HG02981 (cell line): ENCODE measurements around the gene ARF5.
"Not testable (repeated sequence)": the region's sequence is repeated elsewhere in the genome, so short reads cannot be mapped to it uniquely, and the experiment has no call there.

Source experiments
- ATAC-seq: cut with Tn5 transposase; IDR thresholded peaks from one replicate; pipeline ENCODE4 v1.9.1; 2021; ENCODE audit warnings: mild to moderate bottlenecking, moderate library complexity; ENCODE audit not compliant: unreplicated experiment

The ARF5 gene

GRCh38 chr7:127588019-127588696, at the start of gene ARF5:
ARF5 (plus strand) TSS chr7:127588411; CDS start chr7:127588499, 88 bp downstream.
- peak; percentile 81 for ATAC-seq

- ATAC-seq: no peak
Observed at GRCh38 chr7:127539116-127539515, 49.1 kb upstream of the ARF5 start.

DNA sequence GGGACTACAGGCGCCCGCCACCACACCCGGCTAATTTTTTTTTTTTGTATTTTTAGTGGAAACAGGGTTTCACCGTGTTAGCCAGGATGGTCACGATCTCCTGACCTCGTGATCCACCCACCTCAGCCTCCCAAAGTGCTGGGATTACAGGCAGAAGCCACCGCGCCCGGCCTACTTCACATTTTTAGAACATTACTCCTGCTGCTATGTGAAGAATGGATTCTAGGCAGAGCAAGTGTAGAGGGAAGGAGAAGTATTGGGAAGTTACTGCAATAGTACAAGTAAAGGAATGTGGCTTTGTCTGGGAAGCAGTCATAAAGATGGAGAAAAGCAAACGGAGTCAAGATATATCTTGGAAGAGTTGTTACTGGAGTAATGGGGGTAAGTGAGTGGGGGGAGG, 47.8 kb upstream of the ARF5 start:
- not testable (repeated sequence) for ATAC-seq

DNA sequence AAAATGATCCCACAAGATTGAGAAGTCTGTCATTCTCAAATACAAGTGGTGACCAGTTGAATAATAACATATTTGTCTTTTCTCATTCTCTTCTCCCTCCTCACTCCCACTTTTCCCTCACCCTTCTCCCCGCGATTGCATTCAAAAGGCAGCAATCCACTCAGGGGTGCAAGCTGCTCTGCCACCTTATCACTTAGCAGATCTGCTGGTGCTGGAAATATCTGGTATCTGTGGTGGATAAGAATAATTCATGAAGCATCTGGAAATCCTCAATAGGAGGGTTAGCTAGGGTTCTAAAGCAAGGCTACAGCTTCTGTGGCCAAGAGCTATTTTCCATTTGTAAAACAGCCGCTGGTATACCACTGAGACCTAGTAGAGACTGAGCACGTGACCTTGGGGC, 46.7 kb upstream of the ARF5 start:
- no peak for ATAC-seq

GRCh38 chr7:127546313-127546712, 41.9 kb upstream of the ARF5 start:
- ATAC-seq: no peak

- no peak for ATAC-seq
Observed at GRCh38 chr7:127550247-127550646, 38.0 kb upstream of the ARF5 start.

DNA sequence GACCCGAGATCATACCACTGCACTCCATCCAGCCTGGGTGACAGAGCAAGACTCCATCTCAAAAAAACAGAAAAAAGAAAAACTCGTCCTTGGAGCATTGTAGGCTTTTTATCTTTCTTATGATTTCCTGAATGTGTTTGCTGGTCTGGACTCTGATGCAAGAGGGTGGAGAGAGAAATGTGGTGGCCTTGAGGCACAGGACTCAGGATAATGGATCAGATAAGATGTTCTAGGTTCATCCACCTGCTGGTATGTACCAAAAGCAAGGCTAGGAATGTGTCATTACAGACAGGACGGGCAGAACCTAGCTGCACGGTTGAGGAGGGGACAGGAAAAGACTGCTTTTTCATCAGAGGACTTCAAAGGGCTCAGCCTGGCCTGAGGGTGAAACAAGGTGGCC, 36.3 kb upstream of the ARF5 start:
- no peak for ATAC-seq

DNA sequence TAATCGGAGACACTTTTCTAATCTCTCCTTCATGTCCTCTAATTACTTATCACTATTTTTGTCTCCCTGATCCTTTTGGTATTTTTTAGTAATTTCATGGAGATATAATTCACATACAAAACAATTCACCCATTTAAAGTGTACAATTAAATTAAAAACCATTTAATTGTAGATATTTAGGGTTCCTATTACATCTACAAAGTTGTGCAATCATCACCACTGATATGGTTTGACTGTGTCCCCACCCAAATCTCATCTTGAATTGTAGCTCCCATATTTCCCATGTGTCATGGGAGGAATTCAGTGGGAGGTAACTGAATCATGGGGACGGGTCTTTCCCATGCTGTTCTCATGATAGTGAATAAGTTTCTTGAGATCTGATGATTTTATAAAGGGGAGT, 31.8 kb upstream of the ARF5 start:
- ATAC-seq: no peak

DNA sequence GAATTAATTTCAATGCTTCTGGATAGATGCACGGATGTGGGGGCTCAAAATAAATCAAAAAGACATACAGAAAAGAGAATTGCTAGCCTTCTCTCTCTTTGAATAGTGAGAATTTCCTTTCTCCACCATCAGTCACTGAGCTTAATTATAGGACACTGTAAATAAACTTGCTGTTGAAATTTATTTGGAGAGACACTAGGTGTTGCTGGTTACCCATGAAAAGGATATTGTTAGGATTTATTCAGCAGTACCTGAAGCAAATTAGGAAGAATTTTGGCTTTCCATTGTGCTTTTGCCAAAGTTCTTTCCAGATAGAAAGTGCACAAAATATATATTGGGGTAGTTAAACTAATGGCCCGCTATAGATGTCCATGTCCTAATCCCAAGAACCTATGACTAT, 30.4 kb upstream of the ARF5 start:
- no peak for ATAC-seq

- ATAC-seq: no peak
Observed at GRCh38 chr7:127566242-127566641, 22.0 kb upstream of the ARF5 start.

- not testable (repeated sequence) for ATAC-seq
Observed at GRCh38 chr7:127568034-127568433, 20.2 kb upstream of the ARF5 start.

DNA sequence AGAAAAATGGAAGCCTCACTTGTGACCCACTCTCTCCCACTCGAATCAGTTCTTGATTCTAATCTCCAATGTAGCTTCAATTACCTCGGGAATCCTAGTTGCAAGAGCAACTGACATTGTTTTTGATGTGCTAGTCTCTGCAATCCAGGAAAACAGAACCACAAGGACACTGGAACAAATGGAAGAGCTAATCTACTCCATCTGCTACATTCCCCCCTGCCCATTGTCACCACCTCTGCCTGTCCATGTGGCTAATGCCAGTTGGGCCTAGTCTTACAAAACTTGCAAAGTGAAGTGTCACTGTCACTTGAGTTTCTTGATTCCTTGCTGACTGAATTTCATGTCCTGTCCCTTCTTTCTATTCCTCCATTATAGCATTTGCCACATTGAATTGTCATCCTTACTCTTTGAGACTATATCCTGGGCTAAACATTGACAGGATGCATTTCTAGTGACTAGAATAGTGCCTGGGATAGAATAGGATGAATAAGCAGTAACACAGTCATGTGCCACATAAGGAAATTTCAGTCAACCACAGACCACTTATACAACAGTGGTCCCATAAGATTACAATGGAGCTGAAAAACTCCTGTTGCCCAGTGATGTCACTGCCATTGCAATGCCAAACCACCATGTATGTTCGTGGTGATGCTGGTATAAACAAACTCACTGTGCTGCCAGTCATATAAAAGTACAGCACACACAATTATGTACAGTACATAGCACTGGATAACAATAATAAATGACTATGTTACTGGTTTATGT, 16.3 kb upstream of the ARF5 start:
- no peak for ATAC-seq

- ATAC-seq: no peak
Observed at GRCh38 chr7:127578036-127578684, 10.1 kb upstream of the ARF5 start.

DNA sequence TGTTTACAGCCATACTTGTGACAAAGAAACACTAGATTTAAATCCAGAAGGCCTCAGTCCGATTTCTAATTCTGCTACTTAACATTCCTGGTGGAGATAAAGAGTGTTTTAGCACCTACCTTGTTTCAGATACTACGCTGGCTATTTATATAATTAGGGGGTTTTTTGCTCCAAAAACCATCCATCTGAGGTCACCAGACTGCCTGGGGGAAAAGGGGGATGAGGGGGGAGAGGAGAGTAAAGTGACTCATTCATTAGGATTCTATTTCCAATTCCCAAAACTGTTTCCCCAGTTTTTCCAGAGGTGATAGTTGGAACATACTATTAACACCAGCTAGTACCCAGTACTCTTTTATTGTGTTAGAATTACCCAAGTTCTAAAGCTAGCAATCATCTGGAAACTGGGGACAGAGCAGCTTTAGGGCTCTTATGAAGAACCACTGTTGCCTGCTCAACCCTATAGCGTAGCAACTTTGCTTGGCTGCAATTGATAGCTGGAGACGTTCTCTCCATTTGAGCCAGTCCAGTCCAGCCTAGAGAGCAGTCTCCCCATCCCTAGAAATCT, 9.4 kb upstream of the ARF5 start:
- no peak for ATAC-seq

DNA sequence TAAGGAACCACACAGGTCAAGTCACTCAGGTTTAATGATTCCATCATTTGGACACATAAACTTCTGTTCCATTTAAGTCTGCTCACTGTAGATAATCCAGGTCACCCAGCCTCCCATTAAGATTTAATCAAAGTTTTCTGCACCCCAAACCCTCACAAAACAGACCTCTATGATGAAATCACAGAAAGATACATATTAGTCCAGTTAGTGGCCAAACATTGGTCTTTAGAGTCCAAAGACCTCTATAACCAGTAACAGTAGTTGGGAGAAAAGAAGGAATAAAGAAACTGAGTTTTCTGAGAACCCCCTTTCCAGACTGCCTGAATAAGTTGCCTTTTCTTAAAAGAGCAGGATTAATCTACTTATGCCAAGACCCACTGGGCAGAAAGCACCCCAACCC, 7.6 kb upstream of the ARF5 start:
- ATAC-seq: no peak

- no peak for ATAC-seq
Observed at GRCh38 chr7:127581716-127582115, 6.5 kb upstream of the ARF5 start.

DNA sequence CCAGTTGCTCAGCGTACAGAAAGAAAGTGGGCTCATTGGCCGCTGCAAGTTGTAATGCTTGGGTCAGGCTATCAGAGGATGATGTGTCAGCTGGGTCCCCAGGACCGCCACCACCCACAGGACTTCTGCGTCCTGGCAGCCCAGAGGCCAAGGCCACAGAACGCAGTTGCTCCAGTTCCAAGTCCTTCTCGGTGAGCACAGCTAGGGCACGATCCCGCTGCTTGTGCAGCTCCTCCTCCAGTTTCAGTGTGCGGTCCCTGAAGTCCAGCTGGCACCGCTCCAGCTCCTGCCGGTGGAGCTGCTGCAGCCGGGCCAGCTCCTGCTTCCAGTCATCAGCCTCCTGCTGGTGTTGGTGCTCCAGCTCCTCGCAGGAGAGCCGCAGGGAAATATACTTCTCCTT, 5.8 kb upstream of the ARF5 start:
- no peak for ATAC-seq

- ATAC-seq: no peak
Observed at GRCh38 chr7:127584648-127585043, 3.6 kb upstream of the ARF5 start.

- ATAC-seq: peak; percentile 77
Observed at GRCh38 chr7:127585044-127585953, 2.9 kb upstream of the ARF5 start, which contains the start of gene GCC1. GCC1 (minus strand) TSS chr7:127585596; CDS start chr7:127585182, 414 bp downstream.

- no peak for ATAC-seq
Observed at GRCh38 chr7:127586346-127586745, 1.9 kb upstream of the ARF5 start.

- ATAC-seq: no peak
Observed at GRCh38 chr7:127587663-127588018, 570 bp upstream of the ARF5 start.
